H9 (cell line): ENCODE data around the gene SLC52A1. TPM values are rescaled to one million over a fixed set of nuclear protein-coding genes. Genes with fewer than 3 reads are reported as not detected.

Experiments used
- DNase-seq: peaks from one replicate; pipeline ENCODE4 v3.0.0-alpha.2; 2017
- H2AFZ ChIP-seq: one replicate; pipeline ENCODE4 v1.6.1; 2013; ENCODE audit warnings: mild to moderate bottlenecking, low read length, control low read depth, moderate library complexity
- H2AK5ac ChIP-seq: 2 replicates; pipeline ENCODE4 v1.6.1; 2013; ENCODE audit warnings: low read length, control low read depth, mixed read lengths; ENCODE audit not compliant: insufficient read length
- H2BK120ac ChIP-seq: one replicate; pipeline ENCODE4 v1.6.1; 2013; ENCODE audit warnings: low read depth, mild to moderate bottlenecking, low read length, control low read depth, inconsistent platforms; ENCODE audit not compliant: poor library complexity, severe bottlenecking
- H2BK12ac ChIP-seq: 2 replicates; pipeline ENCODE4 v1.6.1; 2013; ENCODE audit warnings: low read length, control low read depth, mixed read lengths, low read depth; ENCODE audit not compliant: insufficient read length
- H2BK15ac ChIP-seq: 2 replicates; pipeline ENCODE4 v1.6.1; 2013; ENCODE audit warnings: low read depth, low read length, control low read depth
- H2BK20ac ChIP-seq: one replicate; pipeline ENCODE4 v1.6.1; 2013; ENCODE audit warnings: low read depth, mild to moderate bottlenecking, low read length, control low read depth, inconsistent platforms; ENCODE audit not compliant: poor library complexity, severe bottlenecking
- H2BK5ac ChIP-seq: 2 replicates; pipeline ENCODE4 v1.6.1; 2013; ENCODE audit warnings: low read length, control low read depth, mixed read lengths; ENCODE audit not compliant: insufficient read length
- H3K14ac ChIP-seq: 2 replicates; pipeline ENCODE4 v1.6.1; 2013; ENCODE audit warnings: low read length, control low read depth; ENCODE audit not compliant: insufficient read depth
- H3K18ac ChIP-seq: 2 replicates; pipeline ENCODE4 v1.6.1; 2013; ENCODE audit warnings: low read depth, mild to moderate bottlenecking, mixed read lengths, low read length, control low read depth; ENCODE audit not compliant: insufficient read length
- H3K23ac ChIP-seq: 2 replicates; pipeline ENCODE4 v1.6.1; 2013; ENCODE audit warnings: low read length, control low read depth, mixed read lengths, low read depth; ENCODE audit not compliant: insufficient read length
- H3K23me2 ChIP-seq: 2 replicates; pipeline ENCODE4 v1.6.1; 2013; ENCODE audit warnings: low read depth, mild to moderate bottlenecking, mixed read lengths, low read length, control low read depth; ENCODE audit not compliant: insufficient read length, poor library complexity, severe bottlenecking
- H3K27ac ChIP-seq: 2 replicates; pipeline ENCODE4 v1.5.1; 2013; ENCODE audit warnings: low read length, control low read depth, mixed read lengths, low read depth; ENCODE audit not compliant: insufficient read length
- H3K27me3 ChIP-seq: 2 replicates; pipeline ENCODE4 v1.6.1; 2013; ENCODE audit warnings: low read length, control low read depth, inconsistent platforms; ENCODE audit not compliant: insufficient read depth
- H3K4ac ChIP-seq: 2 replicates; pipeline ENCODE4 v1.6.1; 2013; ENCODE audit warnings: low read depth, mild to moderate bottlenecking, control low read depth, inconsistent platforms, low read length, moderate library complexity
- H3K4me1 ChIP-seq: 2 replicates; pipeline ENCODE4 v1.6.1; 2013; ENCODE audit warnings: low read length, control low read depth, inconsistent platforms; ENCODE audit not compliant: insufficient read depth
- H3K4me2 ChIP-seq: 2 replicates; pipeline ENCODE4 v1.6.1; 2013; ENCODE audit warnings: low read length, control low read depth, mixed read lengths; ENCODE audit not compliant: insufficient read length, insufficient read depth
- H3K56ac ChIP-seq: 2 replicates; pipeline ENCODE4 v1.6.1; 2013; ENCODE audit warnings: low read depth, mild to moderate bottlenecking, mixed read lengths, low read length, control low read depth; ENCODE audit not compliant: insufficient read length
- H3K79me1 ChIP-seq: 2 replicates; pipeline ENCODE4 v1.6.1; 2013; ENCODE audit warnings: low read depth, mild to moderate bottlenecking, moderate library complexity, low read length, control low read depth, inconsistent platforms; ENCODE audit not compliant: insufficient read depth, poor library complexity, severe bottlenecking
- H3K79me2 ChIP-seq: 2 replicates; pipeline ENCODE4 v1.6.1; 2013; ENCODE audit warnings: low read length, control low read depth, inconsistent platforms; ENCODE audit not compliant: insufficient read depth
- H3K9ac ChIP-seq: 2 replicates; pipeline ENCODE4 v1.6.1; 2013; ENCODE audit warnings: low read length, control low read depth, mixed read lengths; ENCODE audit not compliant: insufficient read length; ENCODE audit errors: extremely low read depth
- H3K9me3 ChIP-seq: one replicate; pipeline ENCODE4 v1.6.1; 2013; ENCODE audit warnings: low read depth, low read length, inconsistent platforms; ENCODE audit not compliant: control insufficient read depth
- H3T11ph ChIP-seq: one replicate; pipeline ENCODE4 v1.6.1; 2013; ENCODE audit warnings: mild to moderate bottlenecking, low read length, control low read depth, inconsistent platforms
- H4K20me1 ChIP-seq: one replicate; pipeline ENCODE4 v1.6.1; 2013; ENCODE audit not compliant: control insufficient read depth, insufficient read length, insufficient read depth
- H4K5ac ChIP-seq: 2 replicates; pipeline ENCODE4 v1.6.1; 2013; ENCODE audit warnings: low read depth, mild to moderate bottlenecking, mixed read lengths, low read length, control low read depth; ENCODE audit not compliant: insufficient read length
- H4K8ac ChIP-seq: replicated peaks from 2 replicates; pipeline ENCODE4 v1.6.1; 2013; ENCODE audit warnings: low read length, control low read depth, mixed read lengths, low read depth; ENCODE audit not compliant: insufficient read length
- H4K91ac ChIP-seq: 2 replicates; pipeline ENCODE4 v1.6.1; 2013; ENCODE audit warnings: low read depth, mild to moderate bottlenecking, moderate library complexity, mixed read lengths, low read length, control low read depth; ENCODE audit not compliant: insufficient read length
- H3K27ac Mint-ChIP-seq, 3 experiments: 2 replicates in 2 of 3; 3 replicates in 1 of 3; pipeline ENCODE4 v1.8.0; 2020 to 2021; ENCODE audit warnings: mixed read lengths in 3 of 3, mild to moderate bottlenecking in 1 of 3, moderate library complexity in 1 of 3
- H3K27me3 Mint-ChIP-seq: 2 replicates; pipeline ENCODE4 v1.8.0; 2021; ENCODE audit warnings: low read depth, mild to moderate bottlenecking, moderate library complexity, mixed read lengths
- H3K36me3 Mint-ChIP-seq, 3 experiments: 2 replicates in 2 of 3; 3 replicates in 1 of 3; pipeline ENCODE4 v1.8.0; 2020 to 2021; ENCODE audit warnings: low read depth in 3 of 3, mixed read lengths in 3 of 3; ENCODE audit not compliant: insufficient read depth in 1 of 3
- H3K4me1 Mint-ChIP-seq, 2 experiments: 2 replicates each; pipeline ENCODE4 v1.8.0; 2020; ENCODE audit warnings: mixed read lengths in 2 of 2
- H3K4me3 Mint-ChIP-seq, 2 experiments: 2 replicates in 1 of 2; 3 replicates in 1 of 2; pipeline ENCODE4 v1.8.0; 2020 to 2021; ENCODE audit warnings: mild to moderate bottlenecking in 2 of 2, mixed read lengths in 2 of 2, moderate library complexity in 1 of 2
- H3K9me3 Mint-ChIP-seq, 2 experiments: 2 replicates in 1 of 2; 3 replicates in 1 of 2; pipeline ENCODE4 v1.8.0; 2020; ENCODE audit warnings: mild to moderate bottlenecking in 2 of 2, mixed read lengths in 2 of 2, moderate library complexity in 1 of 2
- CTCF ChIP-seq: fragments of 200-600 bp; sonication (generic); conservative IDR thresholded peaks from 3 replicates; pipeline ENCODE4 v1.8.0; 2021; ENCODE audit warnings: antibody characterized with exemption, mild to moderate bottlenecking
- WGBS: extraction: QIAGEN DNeasy Blood & Tissue Kit; methylation state at CpG from one replicate; pipeline ENCODE4 v1.1.7; 2013; ENCODE audit warnings: missing lambda C conversion rate, low lambda C conversion rate, mixed read lengths; ENCODE audit not compliant: insufficient read length; ENCODE audit errors: extremely low coverage; 5-methylcytosine and 5-hydroxymethylcytosine counted together
- total RNA-seq: library from RNA; stranded (reverse); gene quantifications from 2 replicates; pipeline ENCODE4 v1.2.1, GENCODE V29; 2021

Gene SLC52A1
- total RNA-seq, 1 experiment from 2014 or later: 0.17 TPM

GRCh38 chr17:5055543-5055942, 20.3 kb upstream of the SLC52A1 start:
- Histone ChIP-seq H3K4ac (no peak overlapping the region), H4K5ac (no peak overlapping the region), H3K18ac (no peak overlapping the region), H3K14ac (no peak overlapping the region), H2BK15ac (no peak overlapping the region), H2BK120ac (no peak overlapping the region), H3K79me1 (no peaks in the 10 kb centered on the region), H3K23ac (no peak overlapping the region), H3K4me2 (no peak overlapping the region), H3K27me3 (no peaks in the 10 kb centered on the region; the same call in 1 of the 2 replicates), H2BK12ac (no peak overlapping the region), H3K9ac (no peak overlapping the region), H3K9me3 (no peaks in the 10 kb centered on the region), H3K27ac (no peak overlapping the region), H2AK5ac (no peak overlapping the region), H4K20me1 (no peaks in the 10 kb centered on the region), H4K91ac (no peak overlapping the region), H3K79me2 (no peaks in the 10 kb centered on the region), H3K56ac (no peak overlapping the region), H3K4me1 (no peaks in the 10 kb centered on the region), H3K23me2 (no peaks in the 10 kb centered on the region), H2BK5ac (no peak overlapping the region), H2AFZ (no peak overlapping the region), H2BK20ac (no peak overlapping the region), H4K8ac (no peak overlapping the region), H3T11ph (no peak overlapping the region)
- peaks cover 30% of the 10 kb centered on the region for H3K27me3 Mint-ChIP-seq
- H3K4me1 Mint-ChIP-seq: no peaks in the 10 kb centered on the region
- no CpG with 5 or more reads among the region's 10 CpGs for WGBS
- peak; percentile 44; the same call in 2 of the 3 replicates for TF ChIP-seq CTCF
- H3K9me3 Mint-ChIP-seq: peaks cover 13 to 17% of the 10 kb centered on the region in 2 experiments
- H3K4me3 Mint-ChIP-seq: no peak overlapping the region
- no peak overlapping the region for H3K27ac Mint-ChIP-seq
- peaks cover 0 to 5% (median 2%) of the 10 kb centered on the region in 3 experiments; a peak in 3 of 7 replicates for H3K36me3 Mint-ChIP-seq
- DNase-seq: no peak
